Stimulated activated CD4-positive, alpha-beta T cell treated with anti-CD3 and anti-CD28 coated beads, Interleukin-15, amount 100 ng/mL, for 1 hour (primary cell): ENCODE data around the gene ALPG.
"Not testable (repeated sequence)": the region's sequence is repeated elsewhere in the genome, so short reads cannot be mapped to it uniquely, and the experiment has no call there.

Source experiments
- DNase-seq, 2 donors: peaks; one replicate each; pipeline ENCODE4 v3.0.0-alpha.2; 2020; ENCODE audit warnings: low read depth in 1 of 2, low spot score in 1 of 2

ALPG gene

GRCh38 chr2:232418466-232419244 lies 12.0 kb downstream of the ALPG start:
- no peak for DNase-seq

GRCh38 chr2:232419245-232420072 lies 12.8 kb downstream of the ALPG start:
- DNase-seq = no peak

GRCh38 chr2:232420073-232420454 lies 13.4 kb downstream of the ALPG start:
- DNase-seq = no peak

GRCh38 chr2:232420463-232421188 lies 14.0 kb downstream of the ALPG start:
- peak in 1 of 2 donors; percentile 15 for DNase-seq

DNA sequence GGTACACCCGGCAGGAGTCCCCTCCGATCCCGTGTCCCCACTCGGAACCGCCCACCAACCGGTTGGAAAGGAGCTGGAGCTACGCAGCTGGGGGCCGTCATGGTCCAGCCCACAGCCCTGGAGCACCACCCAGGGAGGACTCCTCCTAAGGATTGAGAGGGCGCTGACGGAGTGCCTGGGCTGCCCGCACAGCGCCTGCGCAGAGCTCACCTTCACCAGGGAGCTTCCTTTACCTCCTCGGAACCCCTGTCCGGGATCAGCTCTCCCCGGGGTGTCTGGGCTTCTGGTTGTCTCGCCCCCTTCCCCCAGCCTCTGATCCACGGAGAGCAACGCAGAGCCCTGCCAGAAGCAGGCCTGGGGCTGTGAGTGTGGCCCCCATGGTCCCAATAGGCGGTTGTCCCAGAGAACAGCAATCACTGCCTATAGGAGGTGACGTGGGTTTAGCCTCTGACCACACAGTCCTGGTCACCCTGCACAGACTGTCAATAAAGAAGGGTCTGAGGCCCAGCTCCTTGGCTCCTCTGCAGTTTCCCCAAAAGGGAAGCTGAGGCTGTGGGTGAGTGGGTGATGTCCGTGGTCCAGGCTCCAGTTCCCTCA lies 14.6 kb downstream of the ALPG start:
- DNase-seq = no peak

DNA sequence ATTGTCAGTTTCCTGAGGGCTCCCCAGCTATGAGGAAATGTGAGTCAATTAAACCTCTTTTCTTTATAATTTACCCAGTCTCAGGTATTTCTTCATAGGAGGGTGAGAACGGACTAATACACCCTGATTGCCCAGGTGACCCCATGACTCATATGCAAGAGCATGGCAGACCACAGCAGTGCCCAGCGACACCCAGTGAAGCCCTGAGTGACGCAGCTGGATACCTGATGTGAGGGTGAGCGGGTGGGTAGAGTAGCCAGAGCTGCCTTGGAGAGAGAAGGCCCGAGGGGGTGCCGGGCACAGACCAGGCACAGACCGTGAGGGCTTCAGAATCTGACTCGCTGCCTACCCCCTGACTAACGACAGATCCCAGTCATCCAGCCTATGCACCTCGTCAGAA lies 15.4 kb downstream of the ALPG start:
- DNase-seq = no peak

DNA sequence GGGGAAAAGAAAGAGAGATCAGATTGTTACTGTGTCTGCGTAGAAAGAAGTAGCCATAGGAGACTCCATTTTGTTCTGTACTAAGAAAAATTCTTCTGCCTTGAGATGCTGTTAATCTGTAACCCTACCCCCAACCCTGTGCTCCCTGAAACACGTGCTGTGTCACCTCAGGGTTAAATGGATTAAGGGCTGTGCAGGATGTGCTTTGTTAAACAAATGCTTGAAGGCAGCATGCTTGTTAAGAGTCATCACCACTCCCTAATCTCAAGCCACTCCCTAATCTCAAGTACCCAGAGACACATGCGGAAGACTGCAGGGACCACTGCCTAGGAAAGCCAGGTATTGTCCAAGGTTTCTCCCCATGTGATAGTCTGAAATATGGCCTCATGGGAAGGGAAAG lies 16.4 kb downstream of the ALPG start:
- not testable (repeated sequence) for DNase-seq

GRCh38 chr2:232423407-232423806 lies 16.8 kb downstream of the ALPG start:
- not testable (repeated sequence) for DNase-seq

DNA sequence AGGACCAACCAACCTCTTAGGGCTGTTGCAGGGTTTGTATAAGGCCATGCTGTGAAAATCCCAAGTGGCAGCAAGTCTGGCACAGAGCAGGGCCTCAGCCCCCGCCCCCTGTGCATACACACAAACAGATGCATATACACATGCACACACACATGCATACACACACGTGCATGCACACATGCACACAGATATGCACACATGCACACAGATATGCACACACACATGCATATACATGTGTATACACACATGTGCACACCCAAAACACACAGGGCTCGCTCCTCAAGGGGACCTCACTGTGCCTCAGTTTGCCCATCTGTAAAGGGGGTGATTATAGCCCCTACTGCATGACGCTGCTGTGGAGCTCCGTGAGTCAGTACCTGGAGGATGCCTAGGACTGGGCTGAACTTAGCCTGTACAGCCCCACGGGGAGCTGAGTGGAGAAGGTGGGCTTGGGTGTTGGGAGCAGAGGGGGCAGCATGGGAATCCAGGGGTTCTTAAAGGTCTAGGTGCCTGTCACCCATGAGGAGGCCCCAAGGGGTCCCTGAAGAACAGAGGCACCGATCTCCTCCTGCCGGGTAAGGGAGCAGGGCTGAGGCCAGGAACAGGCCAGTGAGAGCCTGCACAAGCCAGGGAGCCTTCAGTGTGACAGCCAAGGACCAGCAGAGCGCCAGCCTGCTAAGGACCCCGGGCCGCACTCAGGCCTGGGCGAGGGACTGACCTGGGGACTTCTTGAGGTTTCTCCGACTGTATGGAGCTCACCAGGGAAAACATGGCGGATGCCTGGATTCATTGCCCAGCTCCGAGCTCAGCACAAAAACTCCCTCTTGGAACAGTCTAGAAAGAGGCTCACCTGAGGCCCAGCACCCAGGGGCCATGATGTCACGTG lies 25.3 kb downstream of the ALPG start:
- no peak for DNase-seq

- DNase-seq = no peak
Measured at GRCh38 chr2:232432598-232433184, 26.0 kb downstream of the ALPG start.

- not testable (repeated sequence) for DNase-seq
Measured at GRCh38 chr2:232433622-232434021, 27.0 kb downstream of the ALPG start.

GRCh38 chr2:232434091-232434490 lies 27.4 kb downstream of the ALPG start:
- DNase-seq = no peak

DNA sequence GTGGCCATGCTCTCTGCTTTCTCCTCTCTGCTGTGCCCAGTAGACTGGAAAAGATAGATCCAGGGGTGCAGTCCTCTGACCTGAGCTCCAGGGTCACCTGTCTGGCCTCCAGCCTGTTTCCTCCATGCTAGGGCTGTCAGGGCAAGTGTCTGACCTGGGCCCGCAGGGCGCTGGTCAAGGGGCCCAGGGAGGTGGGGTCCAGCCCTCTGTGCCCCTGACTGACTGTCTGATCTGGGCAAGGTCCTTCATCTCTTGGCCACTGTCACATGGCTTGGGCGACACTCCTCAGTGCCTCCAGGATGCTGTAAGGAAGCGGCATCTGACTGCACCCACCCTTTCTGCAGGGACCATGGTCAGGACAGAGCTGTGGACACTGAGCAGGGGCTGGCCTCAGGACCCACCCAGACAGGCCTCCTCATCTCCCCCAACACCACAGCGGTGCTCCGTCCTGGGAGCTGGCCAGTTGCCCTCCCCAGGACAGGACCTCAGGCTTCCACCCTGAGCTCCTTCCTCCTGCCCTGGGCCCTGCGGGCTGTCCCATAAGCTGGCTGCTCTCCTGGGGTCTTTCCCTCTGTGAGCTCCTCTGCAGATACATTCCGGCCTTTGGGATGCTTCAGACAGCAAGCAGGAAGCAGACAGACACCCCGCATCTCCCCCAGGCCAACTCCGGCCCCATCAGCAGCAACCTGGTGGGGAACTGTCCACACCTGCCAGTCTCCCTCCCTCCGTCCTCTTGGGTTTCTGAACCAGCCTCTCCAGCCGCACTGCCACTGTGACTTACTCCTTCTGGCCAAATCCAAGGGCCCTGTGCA lies 28.1 kb downstream of the ALPG start:
- no peak for DNase-seq

- DNase-seq = no peak
Measured at GRCh38 chr2:232435375-232435648, 28.7 kb downstream of the ALPG start.

DNA sequence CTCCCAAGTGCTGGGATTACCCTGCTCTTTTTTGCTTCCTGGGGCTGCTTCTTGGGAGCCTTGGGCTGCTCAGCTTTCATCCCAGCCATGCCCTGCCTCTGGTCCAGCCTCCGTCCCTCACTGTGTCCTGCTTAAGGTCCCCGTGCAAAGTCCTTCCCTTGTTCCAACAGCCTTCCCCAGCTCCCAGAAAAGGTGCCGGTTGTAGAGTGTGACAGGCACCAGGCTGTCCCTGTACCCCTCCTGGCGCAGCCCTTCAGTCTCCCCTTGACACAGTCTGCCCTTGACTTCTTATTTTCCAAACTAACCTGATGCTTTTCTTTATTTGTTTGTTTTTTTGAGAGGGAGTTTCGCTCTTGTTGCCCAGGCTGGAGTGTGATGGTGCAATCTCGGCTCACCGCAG lies 29.2 kb downstream of the ALPG start:
- no peak for DNase-seq

GRCh38 chr2:232436381-232437194 lies 29.9 kb downstream of the ALPG start:
- DNase-seq = no peak

DNA sequence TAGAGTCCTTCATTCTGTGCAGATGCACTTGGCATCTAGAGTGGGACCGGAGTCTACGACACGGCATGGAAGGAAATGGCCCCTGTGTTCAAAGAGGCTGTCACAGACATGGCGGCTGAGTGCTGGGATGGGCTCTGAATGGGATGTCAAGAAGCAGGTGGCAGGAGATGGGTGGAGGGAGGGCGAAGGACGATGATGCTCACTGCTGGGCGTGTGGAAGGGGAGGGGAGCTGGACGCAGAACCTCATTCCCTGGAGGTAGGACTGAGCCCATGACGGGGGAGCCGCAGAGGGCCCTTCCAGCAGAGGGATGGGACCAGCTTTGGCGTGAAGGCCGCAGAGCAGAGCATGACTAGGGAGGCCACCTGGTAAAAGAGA lies 30.5 kb downstream of the ALPG start:
- DNase-seq = no peak

DNA sequence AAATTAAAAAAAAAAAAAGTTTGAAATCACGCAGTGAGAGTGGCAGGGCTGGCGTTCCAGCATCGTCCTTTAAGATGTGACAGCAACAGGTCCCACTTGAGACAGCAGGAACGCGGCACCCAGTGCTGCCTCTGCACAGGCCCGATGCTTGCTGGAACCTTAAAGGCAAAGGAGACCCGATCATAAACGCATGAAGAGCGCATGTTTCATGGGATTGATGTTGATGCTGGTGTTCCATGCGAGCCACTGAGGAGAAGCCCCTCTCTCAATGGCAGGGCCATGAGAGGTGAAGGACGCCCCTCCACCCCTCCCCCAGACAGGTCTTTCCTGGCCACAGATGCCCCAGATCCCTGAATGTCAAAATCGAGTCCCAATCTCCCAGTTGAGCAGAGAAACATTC lies 31.4 kb downstream of the ALPG start:
- DNase-seq = no peak
